Tibial artery (tissue), 4 donors: ENCODE data around the gene HOXA3.

Experiments
- DNase-seq, 2 donors: peaks; one replicate each; pipeline ENCODE4 v3.0.0-alpha.2; 2019
- H3K27ac ChIP-seq, 2 donors: fragments of 200-600 bp; sonication (generic) in 1 of 2; 1 replicate in 1 of 2; 2 replicates in 1 of 2; pipeline ENCODE4 v1.5.1; 2018 to 2019; ENCODE audit warnings: mild to moderate bottlenecking in 1 of 2
- H3K27me3 ChIP-seq, 2 donors: fragments of 200-600 bp; sonication (generic) in 1 of 2; one replicate each; pipeline versions ENCODE4 v1.5.1 to v1.6.0; 2016 to 2019
- H3K36me3 ChIP-seq, 3 donors: fragments of 200-600 bp; sonication (generic) in 2 of 3; one replicate each; pipeline ENCODE4 v1.5.1; 2016 to 2019; ENCODE audit warnings: mild to moderate bottlenecking in 2 of 3
- H3K4me1 ChIP-seq, 4 donors: fragments of 200-600 bp; sonication (generic) in 2 of 4; 1 replicate in 3 of 4; 2 replicates in 1 of 4; pipeline ENCODE4 v1.5.1; 2016 to 2019
- H3K4me3 ChIP-seq, 2 donors: fragments of 200-600 bp; sonication (generic) in 1 of 2; 1 replicate in 1 of 2; 2 replicates in 1 of 2; pipeline ENCODE4 v1.5.1; 2018 to 2019; ENCODE audit warnings: mild to moderate bottlenecking in 2 of 2
- H3K9me3 ChIP-seq, 3 donors: fragments of 200-600 bp; sonication (generic) in 1 of 3; one replicate each; pipeline ENCODE4 v1.5.1; 2016 to 2019
- intact Hi-C: fragments of 100-400 bp; cut with DNase I; formaldehyde crosslinking; loops from one replicate; pipeline ENCODE4 v1.15.0; 2023; ENCODE audit warnings: low total_unique reads
- TF ChIP-seq, protein P1 (sequence below), 2 experiments: fragments of 200-600 bp in 1 of 2; fragments of 450-650 bp in 1 of 2; IDR thresholded peaks; one replicate each; pipeline ENCODE4 v1.5.1; 2017 to 2019; ENCODE audit warnings: antibody characterized with exemption in 2 of 2, mild to moderate bottlenecking in 1 of 2, moderate library complexity in 1 of 2

The HOXA3 gene

DNA sequence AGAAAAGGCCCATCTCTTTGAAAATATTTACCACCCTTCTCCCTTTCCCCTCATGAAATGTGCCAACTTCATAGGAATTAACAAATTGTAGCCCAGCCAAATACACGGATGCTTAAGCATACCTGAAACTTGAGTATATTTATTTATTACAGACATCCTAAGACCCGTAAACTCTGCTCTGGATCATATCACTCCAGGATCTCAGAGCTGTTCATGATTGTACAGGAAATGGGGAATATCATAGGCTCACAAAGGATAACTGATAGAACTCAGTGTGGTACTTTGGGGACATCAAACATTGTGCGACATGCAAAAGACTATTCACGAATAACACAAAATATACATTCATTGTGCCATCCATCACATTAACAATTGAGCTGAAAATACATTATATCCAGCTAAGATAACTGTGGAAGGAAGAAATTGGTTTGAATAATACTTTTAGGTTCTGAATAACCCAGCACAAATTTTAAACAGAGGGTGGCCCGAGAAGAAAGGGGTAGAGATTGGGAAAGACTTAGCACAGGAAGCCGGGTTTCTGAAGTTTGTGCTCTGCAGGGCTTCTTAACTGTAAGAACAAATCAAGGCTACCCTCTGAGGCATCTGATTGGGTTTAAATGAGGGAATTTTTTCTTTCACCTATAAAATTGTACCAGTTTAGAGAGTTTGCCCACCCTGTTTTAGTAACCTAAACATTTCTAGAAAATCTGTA lies 59.0 kb downstream of the HOXA3 start:
- no peak for DNase-seq
- Histone ChIP-seq H3K27ac (no peak overlapping the region), H3K4me1 (peaks cover 0 to 14% (median 14%) of the 10 kb centered on the region in 4 donors), H3K27me3 (peaks cover 0 to 11% of the 10 kb centered on the region in 2 donors), H3K4me3 (no peak overlapping the region), H3K9me3 (peaks cover 0 to 1% (median 0%) of the 10 kb centered on the region in 3 donors), H3K36me3 (no peaks in the 10 kb centered on the region)
- TF ChIP-seq, protein P1, sequence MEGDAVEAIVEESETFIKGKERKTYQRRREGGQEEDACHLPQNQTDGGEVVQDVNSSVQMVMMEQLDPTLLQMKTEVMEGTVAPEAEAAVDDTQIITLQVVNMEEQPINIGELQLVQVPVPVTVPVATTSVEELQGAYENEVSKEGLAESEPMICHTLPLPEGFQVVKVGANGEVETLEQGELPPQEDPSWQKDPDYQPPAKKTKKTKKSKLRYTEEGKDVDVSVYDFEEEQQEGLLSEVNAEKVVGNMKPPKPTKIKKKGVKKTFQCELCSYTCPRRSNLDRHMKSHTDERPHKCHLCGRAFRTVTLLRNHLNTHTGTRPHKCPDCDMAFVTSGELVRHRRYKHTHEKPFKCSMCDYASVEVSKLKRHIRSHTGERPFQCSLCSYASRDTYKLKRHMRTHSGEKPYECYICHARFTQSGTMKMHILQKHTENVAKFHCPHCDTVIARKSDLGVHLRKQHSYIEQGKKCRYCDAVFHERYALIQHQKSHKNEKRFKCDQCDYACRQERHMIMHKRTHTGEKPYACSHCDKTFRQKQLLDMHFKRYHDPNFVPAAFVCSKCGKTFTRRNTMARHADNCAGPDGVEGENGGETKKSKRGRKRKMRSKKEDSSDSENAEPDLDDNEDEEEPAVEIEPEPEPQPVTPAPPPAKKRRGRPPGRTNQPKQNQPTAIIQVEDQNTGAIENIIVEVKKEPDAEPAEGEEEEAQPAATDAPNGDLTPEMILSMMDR (IDR thresholded peaks at IDR 0.05), result no peak
- intact Hi-C loops, result loop anchor here (5.0 to 10.0 kb wide), 2 partner anchors 236 to 1229 kb away; no protein-coding TSS in a partner anchor

DNA sequence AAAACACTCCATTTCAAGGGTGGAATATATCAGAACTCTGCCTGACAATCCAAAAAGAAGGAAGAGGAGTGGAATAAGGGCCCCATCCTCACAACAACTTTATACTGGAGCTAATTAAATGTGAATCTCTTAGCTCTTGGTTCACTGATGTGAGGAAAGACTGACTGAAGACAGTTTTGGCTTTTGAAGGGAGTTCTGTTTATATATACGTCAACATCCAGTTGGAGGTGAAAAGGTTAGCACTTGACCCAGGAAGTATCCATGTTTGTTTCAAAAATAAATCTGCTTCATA lies 59.6 kb downstream of the HOXA3 start:
- H3K27ac ChIP-seq, result no peak overlapping the region
- intact Hi-C loops, result loop anchor here (5.0 to 10.0 kb wide), 2 partner anchors 235 to 1228 kb away; no protein-coding TSS in a partner anchor
- H3K4me1 ChIP-seq, result peaks cover 0 to 12% (median 8%) of the 10 kb centered on the region in 4 donors
- H3K27me3 ChIP-seq, result peaks cover 0 to 17% of the 10 kb centered on the region in 2 donors
- no peak for DNase-seq
- H3K4me3 ChIP-seq, result no peak overlapping the region
- H3K9me3 ChIP-seq, result peaks cover 0 to 5% (median 0%) of the 10 kb centered on the region in 3 donors
- TF ChIP-seq, protein P1 (IDR thresholded peaks at IDR 0.05), result no peak
- no peaks in the 10 kb centered on the region for H3K36me3 ChIP-seq

DNA sequence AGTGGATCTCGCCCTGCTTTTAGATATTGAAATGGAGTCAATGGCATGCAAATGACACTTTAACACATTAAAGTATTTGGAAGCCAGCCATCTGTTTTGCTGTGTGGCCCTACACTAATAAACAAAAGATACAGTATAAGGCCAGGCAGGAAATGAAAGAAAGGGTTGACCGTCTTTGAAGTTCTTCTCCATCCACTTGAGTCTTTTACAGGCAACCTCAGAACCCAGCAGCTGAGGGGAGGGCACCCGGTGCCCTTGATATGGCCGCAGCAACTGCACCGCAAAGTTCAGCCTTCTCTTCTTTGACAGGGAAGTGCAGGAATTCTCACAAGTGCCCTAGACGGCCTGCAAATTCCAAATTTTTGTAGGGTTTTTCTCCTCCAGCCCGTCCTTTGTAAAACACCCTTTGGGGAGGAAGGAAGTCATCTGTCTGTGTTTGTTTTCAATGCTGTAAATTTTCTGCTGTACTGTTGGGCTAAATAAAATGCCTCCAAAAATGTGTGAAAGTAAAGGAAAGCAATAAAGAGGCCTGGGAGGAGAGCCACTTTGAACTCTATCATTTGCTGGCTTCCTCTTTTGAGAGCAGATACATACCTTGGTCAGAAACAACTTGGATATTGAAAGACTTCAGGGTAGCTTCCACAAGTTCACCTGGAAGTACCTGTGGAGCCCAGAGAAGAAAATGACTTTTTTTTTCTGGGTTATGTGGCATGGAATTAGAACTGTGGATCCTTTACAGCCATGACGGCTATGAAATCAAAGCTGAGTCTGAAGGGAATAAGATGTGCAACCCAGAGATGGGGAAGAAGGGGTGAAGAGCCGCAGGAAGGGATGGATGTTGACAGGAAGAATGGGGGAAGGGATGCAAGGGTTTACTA lies 60.2 kb downstream of the HOXA3 start:
- Histone ChIP-seq H3K9me3 (peaks cover 0 to 5% (median 0%) of the 10 kb centered on the region in 3 donors), H3K4me3 (no peak overlapping the region), H3K27me3 (peaks cover 0 to 23% of the 10 kb centered on the region in 2 donors), H3K27ac (no peak overlapping the region), H3K36me3 (no peaks in the 10 kb centered on the region), H3K4me1 (peaks cover 0 to 6% (median 2%) of the 10 kb centered on the region in 4 donors)
- TF ChIP-seq, protein P1 (IDR thresholded peaks at IDR 0.05), result no peak
- intact Hi-C loops, result loop anchor here (5.0 to 10.0 kb wide), 2 partner anchors 235 to 1227 kb away; no protein-coding TSS in a partner anchor
- no peak for DNase-seq

DNA sequence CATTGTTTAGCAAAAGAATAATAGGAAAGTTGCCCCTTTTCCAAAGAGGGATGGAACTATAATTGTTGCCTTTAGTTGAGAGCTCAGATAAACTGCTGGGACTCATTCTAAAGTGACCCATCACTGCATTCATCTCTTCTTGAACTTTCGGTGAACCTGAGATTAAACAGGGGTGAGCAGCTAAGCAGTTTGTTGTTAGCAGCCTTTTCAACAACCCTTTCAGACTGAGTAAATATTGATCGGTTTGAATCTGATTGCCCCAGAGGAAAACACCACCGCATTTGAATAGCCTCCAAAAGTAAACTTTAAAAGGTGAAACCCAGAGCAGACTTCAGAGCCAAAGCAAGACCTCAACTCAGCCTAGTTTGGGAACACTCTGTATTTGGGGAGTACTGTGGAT lies 61.3 kb downstream of the HOXA3 start:
- H3K36me3 ChIP-seq, result no peaks in the 10 kb centered on the region
- H3K4me1 ChIP-seq, result peaks cover 0 to 4% (median 0%) of the 10 kb centered on the region in 4 donors
- peaks cover 0 to 28% of the 10 kb centered on the region in 2 donors for H3K27me3 ChIP-seq
- DNase-seq, result no peak
- no peak overlapping the region for H3K4me3 ChIP-seq
- H3K27ac ChIP-seq, result no peak overlapping the region
- TF ChIP-seq, protein P1 (IDR thresholded peaks at IDR 0.05), result no peak
- intact Hi-C loops, result loop anchor here (5.0 to 10.0 kb wide), 2 partner anchors 234 to 1226 kb away; no protein-coding TSS in a partner anchor
- H3K9me3 ChIP-seq, result peaks cover 0 to 5% (median 0%) of the 10 kb centered on the region in 3 donors

DNA sequence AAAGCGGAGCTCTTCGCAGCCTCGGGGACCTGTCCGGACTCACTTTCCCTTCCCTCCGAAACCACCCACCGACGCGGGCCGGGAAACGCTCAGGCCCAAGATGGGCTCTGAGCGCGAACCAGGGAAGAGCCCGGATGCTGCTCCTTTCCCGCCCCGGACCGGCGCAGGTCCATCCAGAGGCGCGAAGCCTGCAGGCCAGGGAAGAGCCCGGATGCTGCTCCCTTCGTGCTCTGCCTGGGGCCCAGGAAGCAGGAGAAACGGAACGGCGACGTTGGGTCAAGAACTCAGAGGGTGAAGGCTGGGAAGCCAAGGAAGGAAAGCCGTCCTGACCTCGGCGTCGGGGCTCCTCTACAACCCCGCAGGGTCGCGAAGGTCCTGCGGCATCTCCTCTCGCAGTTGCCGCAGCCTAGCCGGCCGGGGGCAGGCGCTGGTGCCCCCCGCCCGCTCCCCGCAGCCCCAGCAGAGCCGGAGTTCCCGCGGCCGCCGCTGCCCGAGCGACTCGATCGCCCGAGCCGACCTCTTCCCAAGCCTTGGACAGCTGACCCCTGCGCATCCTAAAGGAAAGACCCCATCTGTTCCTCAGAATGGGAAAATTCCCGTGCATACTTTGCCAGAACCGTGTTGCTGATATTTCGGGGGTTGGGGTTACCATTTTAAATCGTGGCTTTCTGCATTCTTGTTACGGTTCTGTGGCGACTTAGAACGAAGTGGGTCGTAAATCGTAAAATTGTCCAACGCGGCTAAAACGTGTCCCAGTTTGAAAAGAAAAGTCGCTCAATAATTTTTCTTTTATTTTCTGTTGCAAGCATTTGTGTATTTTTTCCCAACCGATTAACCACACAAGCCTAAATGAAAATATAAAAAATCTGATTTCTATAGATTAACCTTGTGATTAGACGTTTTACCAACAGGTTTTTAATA lies 64.1 kb downstream of the HOXA3 start:
- DNase-seq, result no peak
- intact Hi-C loops, result no loop called here
- no peak overlapping the region for H3K27ac ChIP-seq
- peaks cover 0 to 28% of the 10 kb centered on the region in 2 donors for H3K27me3 ChIP-seq
- H3K4me3 ChIP-seq, result peak overlapping the region in 1 of 2 donors; percentile 39
- peaks cover 0 to 5% (median 0%) of the 10 kb centered on the region in 3 donors for H3K9me3 ChIP-seq
- no peaks in the 10 kb centered on the region for H3K36me3 ChIP-seq
- TF ChIP-seq, protein P1 (IDR thresholded peaks at IDR 0.05), result no peak
- peaks cover 0 to 4% (median 0%) of the 10 kb centered on the region in 4 donors for H3K4me1 ChIP-seq
